ENCODE data around the gene TNIK.

Gene TNIK

GRCh38 chr3:171219258-171219657, 240.9 kb downstream of the TNIK start:
- no peak for DNase-seq

GRCh38 chr3:171218069-171218468, 242.1 kb downstream of the TNIK start:
- DNase-seq: no peak

DNA sequence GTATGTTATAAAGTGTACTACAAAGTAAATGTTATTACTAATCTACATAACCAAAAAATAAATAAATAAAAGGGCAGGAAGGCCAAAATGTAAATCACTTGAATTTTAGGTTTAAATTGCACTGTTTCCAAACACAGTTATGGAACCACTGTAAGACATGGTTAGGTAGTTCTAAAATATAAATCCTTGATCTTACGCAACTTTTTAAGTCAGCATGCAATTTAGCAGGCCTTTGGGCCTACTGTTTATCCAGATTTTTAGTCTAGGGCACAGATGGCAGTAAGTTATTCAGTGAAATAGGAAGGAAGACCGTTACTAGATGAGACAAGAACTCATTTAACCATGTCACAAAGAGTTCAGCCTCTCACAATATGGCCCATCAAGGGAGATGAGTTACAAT, 246.3 kb downstream of the TNIK start:
- no peak for DNase-seq

DNA sequence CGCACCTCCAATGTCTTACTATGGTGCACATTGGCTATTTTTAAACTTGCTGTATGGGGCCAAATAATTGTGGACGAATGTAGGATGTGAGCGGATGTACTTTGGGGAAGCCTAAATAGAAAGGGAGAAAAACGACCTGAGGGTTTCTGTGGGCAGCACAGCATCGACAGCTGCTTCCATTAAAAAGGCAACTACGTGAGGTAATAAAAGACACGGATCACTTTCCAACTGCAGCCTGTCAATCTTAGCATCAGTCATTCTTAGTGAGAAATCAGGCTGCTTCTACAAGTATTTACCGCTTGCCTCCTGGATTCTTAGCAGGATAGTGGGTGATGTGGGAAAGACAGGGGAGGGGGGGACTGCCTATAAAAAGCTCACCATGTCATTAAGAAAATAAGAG, 247.0 kb downstream of the TNIK start:
- no peak for DNase-seq

GRCh38 chr3:171212648-171213047, 247.6 kb downstream of the TNIK start:
- no peak for DNase-seq

DNA sequence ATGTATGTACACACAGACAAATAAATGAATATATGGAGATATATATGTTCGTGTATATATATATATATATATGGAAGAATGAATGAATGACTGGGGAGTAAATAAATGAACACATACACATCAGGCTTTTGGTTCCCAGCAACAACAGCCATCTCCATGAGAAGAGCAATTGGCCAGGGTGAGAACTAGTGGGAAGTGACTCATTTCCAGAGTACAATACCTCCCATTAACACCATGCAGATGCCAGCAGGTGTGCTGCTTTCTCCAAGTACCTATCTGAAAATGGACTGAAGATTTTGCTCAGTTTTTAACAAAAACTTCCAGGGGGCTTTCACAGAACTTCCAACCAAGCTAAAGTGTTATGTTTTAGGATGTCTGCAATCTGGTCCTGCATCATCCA, 253.9 kb downstream of the TNIK start:
- DNase-seq: no peak

DNA sequence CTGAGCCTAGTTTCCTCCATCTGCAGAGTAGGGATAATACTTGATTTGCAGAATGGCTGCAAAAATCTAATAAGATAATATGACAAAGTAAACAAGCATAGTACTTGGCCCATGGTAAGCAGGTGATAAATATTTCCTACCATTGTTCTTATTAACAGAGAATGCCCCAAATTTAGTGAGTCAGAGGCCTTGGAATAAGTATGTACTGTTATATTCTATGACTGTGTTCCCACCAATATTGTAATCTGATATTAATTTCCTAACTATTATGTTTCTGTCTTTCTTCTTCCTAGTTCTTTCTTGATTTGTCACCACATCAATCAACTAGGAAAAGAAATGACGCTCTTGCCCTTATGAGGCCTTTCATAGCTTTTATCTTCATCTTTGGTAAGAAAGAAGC, 255.3 kb downstream of the TNIK start:
- DNase-seq: no peak

- no peak for DNase-seq
Measured at GRCh38 chr3:171201825-171202224, 258.4 kb downstream of the TNIK start.

DNA sequence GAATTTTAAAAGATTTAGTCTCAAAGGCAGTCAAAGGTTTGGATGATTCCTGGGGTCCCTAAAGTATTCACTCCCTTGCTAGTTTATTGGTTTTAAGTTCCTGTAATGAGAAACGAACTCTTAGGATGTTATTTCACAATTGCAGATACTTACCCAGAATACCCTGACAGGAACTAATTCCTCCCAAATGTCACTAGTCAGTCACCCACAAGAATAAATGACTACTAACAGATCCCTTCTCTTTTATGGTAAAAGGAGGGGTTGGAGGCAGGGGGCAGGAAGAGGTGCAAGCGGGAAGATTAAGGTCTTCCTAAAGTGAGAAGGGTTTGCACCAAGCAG, 259.5 kb downstream of the TNIK start:
- no peak for DNase-seq

GRCh38 chr3:171200052-171200749, 260.0 kb downstream of the TNIK start:
- DNase-seq: no peak

GRCh38 chr3:171199473-171199829, 260.8 kb downstream of the TNIK start:
- no peak for DNase-seq

- no peak for DNase-seq
Measured at GRCh38 chr3:171198781-171199472, 261.3 kb downstream of the TNIK start.

DNA sequence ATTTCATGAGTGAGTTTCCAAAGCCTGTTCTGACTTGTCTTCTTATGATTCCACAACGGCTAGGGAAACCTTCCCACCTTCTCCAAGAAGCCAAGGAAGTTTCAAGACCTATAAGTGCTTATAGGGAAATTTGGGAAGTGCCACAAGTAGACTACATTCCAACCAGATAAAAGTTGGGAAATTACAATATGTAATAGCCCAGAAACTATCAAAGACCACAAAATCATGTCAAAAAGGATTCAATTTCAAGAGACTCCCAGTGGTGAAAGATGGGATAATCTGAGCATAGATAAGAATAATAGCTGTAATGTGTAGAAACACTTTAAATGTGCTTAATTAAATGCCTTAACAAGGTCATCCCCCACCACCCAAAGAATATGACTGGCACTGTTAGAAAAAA, 264.5 kb downstream of the TNIK start:
- DNase-seq: no peak

GRCh38 chr3:171194965-171195364, 265.2 kb downstream of the TNIK start:
- DNase-seq: no peak

- DNase-seq: no peak
Measured at GRCh38 chr3:171193693-171194092, 266.5 kb downstream of the TNIK start.

- DNase-seq: no peak
Measured at GRCh38 chr3:171192176-171192854, 267.9 kb downstream of the TNIK start.

DNA sequence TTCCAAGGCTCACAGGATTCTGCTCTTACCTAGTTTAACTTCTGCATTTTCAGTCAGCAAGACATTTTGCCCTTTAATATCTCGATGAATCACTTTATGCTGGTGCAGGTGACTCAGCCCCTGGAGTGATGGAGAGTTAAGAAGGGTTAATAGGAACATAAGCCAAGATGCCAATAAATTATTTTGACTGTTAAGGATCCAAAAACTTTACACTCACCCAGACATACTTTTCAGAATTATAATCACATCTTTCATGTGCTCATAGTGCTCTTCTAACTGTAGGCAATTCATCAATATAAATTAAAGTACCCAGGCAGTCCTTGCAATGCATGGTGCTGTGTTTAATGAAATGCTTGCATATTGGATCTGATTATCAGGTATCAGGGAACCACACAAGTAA, 269.5 kb downstream of the TNIK start:
- no peak for DNase-seq

GRCh38 chr3:171189394-171190080, 270.7 kb downstream of the TNIK start:
- DNase-seq: no peak

DNA sequence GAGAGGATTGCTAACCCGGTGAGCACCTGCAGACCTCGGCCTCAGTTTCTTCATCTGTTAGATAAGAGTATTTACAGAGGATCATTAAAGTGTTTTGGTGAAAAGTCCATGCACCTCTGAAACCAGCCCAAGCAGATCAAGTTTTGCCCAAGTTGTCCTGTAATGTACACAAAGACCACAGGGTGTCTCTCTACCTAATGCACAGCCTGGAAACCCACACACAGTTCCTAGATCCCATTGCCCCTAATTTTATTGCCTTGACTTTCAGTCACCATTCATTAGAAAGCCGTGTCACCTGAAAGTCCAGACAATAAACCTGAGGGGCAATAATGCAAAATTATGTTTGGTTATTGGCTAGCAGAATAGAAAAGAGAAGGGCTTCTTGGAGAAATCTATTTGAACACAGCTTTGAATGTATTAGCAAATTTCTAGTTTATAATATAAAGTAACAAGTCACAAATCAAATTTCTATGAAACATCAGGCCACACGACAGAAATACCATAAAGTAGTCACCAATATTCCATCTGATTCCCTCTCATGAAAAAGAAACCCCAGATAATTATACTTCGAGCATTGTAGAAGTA, 272.4 kb downstream of the TNIK start:
- no peak for DNase-seq

- DNase-seq: no peak
Measured at GRCh38 chr3:171186817-171187500, 273.2 kb downstream of the TNIK start.

DNA sequence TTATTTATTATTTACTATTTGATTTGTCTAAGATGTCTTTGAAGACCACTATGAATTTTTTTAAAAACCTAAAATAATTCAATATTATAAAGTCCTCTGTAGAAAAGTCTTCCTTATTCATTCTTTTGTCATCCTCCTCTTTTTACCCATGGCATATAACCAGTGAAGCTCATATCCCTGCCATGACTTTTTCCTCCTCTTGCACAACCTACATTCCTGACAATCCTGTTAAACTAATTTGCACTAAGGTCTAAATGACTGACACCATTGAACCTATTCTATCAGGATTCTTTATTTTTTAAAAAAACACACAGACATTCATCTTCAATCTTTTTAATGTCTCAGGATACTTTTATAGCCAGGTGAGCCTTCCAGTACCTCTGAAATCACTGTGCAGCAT, 273.8 kb downstream of the TNIK start:
- no peak for DNase-seq

- DNase-seq: no peak
Measured at GRCh38 chr3:171185959-171186358, 274.2 kb downstream of the TNIK start.

DNA sequence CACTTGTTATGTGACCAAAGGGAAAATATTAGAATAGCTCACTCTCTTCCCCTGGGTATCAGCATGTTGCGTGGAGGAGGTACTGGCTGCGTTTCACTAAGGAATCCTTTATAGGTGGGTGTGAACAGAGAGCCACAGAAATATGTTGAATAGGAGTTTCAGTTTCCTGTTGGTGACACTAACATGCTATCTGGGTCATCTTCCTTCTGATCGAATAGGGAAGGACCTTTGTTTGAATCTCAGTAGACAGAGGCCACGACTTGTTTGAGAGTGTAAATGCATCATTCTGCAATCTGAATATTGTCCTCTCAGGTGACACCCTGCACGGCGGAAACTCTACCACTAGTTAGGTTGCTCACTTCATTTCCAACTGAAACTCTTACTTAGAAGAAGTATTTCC, 275.8 kb downstream of the TNIK start:
- no peak for DNase-seq
